ENCODE measurements around the gene CYB561D1.

Gene CYB561D1

GRCh38 chr1:109546311-109547109 lies 52.6 kb downstream of the CYB561D1 start:
- peak; percentile 74 to 76 for DNase-seq (ENCODE audit: low read depth in 1 of 2, low spot score in 1 of 2)

- no peak for DNase-seq (ENCODE audit: low read depth in 1 of 2, low spot score in 1 of 2)
Observed at GRCh38 chr1:109547463-109548320, 53.8 kb downstream of the CYB561D1 start.

- peak; percentile 91 to 93 for DNase-seq (ENCODE audit: low read depth in 1 of 2, low spot score in 1 of 2)
Observed at GRCh38 chr1:109548321-109549267, 54.7 kb downstream of the CYB561D1 start, which contains the start of gene GNAI3. Gene GNAI3, plus strand, starts transcription at chr1:109548615. Its CDS starts 106 bp downstream, at chr1:109548721.
